ENCODE results near the gene USP34.

The USP34 gene

GRCh38 chr2:61268249-61268648, 202.6 kb downstream of the USP34 start:
- in situ Hi-C loops (cut with MboI; ENCODE audit: low sequenced_read_pairs) = no loop called here
- no peak for DNase-seq (ENCODE audit: low spot score in 2 of 2)
- Histone ChIP-seq H3K4me1 (peaks cover 9% of the 10 kb centered on the region), H3K27me3 (ENCODE audit: low read depth) (no peaks in the 10 kb centered on the region), H3K9me3 (no peaks in the 10 kb centered on the region), H3K4me3 (no peak overlapping the region), H3K36me3 (replicated peaks) (peaks cover 5% of the 10 kb centered on the region; the same call in 1 of the 2 replicates)

GRCh38 chr2:61266632-61267505, 204.0 kb downstream of the USP34 start:
- Histone ChIP-seq H3K4me1 (peaks cover 4% of the 10 kb centered on the region), H3K4me3 (no peak overlapping the region), H3K27me3 (ENCODE audit: low read depth) (no peaks in the 10 kb centered on the region), H3K36me3 (replicated peaks) (peaks cover 11% of the 10 kb centered on the region), H3K9me3 (no peaks in the 10 kb centered on the region; the same call in 1 of the 2 replicates)
- no peak for DNase-seq (ENCODE audit: low spot score in 2 of 2)
- in situ Hi-C loops (cut with MboI; ENCODE audit: low sequenced_read_pairs) = no loop called here

GRCh38 chr2:61263830-61264229, 207.1 kb downstream of the USP34 start:
- H3K9me3 ChIP-seq = no peaks in the 10 kb centered on the region; the same call in 1 of the 2 replicates
- no peak overlapping the region for H3K4me3 ChIP-seq
- peaks cover 11% of the 10 kb centered on the region for H3K36me3 ChIP-seq (replicated peaks)
- H3K27me3 ChIP-seq (ENCODE audit: low read depth) = no peaks in the 10 kb centered on the region
- in situ Hi-C loops (cut with MboI; ENCODE audit: low sequenced_read_pairs) = no loop called here
- DNase-seq (ENCODE audit: low spot score in 2 of 2) = no peak
- peaks cover 4% of the 10 kb centered on the region for H3K4me1 ChIP-seq

GRCh38 chr2:61262699-61263098, 208.2 kb downstream of the USP34 start:
- no peaks in the 10 kb centered on the region; the same call in 1 of the 2 replicates for H3K9me3 ChIP-seq
- in situ Hi-C loops (cut with MboI; ENCODE audit: low sequenced_read_pairs) = no loop called here
- peaks cover 4% of the 10 kb centered on the region for H3K4me1 ChIP-seq
- DNase-seq (ENCODE audit: low spot score in 2 of 2) = peak; percentile 25 to 86
- H3K4me3 ChIP-seq = no peak overlapping the region
- H3K27me3 ChIP-seq (ENCODE audit: low read depth) = no peaks in the 10 kb centered on the region
- H3K36me3 ChIP-seq (replicated peaks) = peaks cover 11% of the 10 kb centered on the region

- H3K36me3 ChIP-seq (replicated peaks) = peaks cover 10% of the 10 kb centered on the region
- no peak overlapping the region for H3K4me3 ChIP-seq
- H3K9me3 ChIP-seq = no peaks in the 10 kb centered on the region; the same call in 1 of the 2 replicates
- H3K27me3 ChIP-seq (ENCODE audit: low read depth) = no peaks in the 10 kb centered on the region
- H3K4me1 ChIP-seq = peaks cover 17% of the 10 kb centered on the region
- in situ Hi-C loops (cut with MboI; ENCODE audit: low sequenced_read_pairs) = no loop called here
- DNase-seq (ENCODE audit: low spot score in 2 of 2) = no peak
Measured at GRCh38 chr2:61257446-61257845, 213.4 kb downstream of the USP34 start.

- Histone ChIP-seq H3K27me3 (ENCODE audit: low read depth) (no peaks in the 10 kb centered on the region), H3K4me3 (no peak overlapping the region), H3K4me1 (peaks cover 25% of the 10 kb centered on the region), H3K9me3 (no peaks in the 10 kb centered on the region), H3K36me3 (replicated peaks) (peaks cover 6% of the 10 kb centered on the region)
- no peak for DNase-seq (ENCODE audit: low spot score in 2 of 2)
- in situ Hi-C loops (cut with MboI; ENCODE audit: low sequenced_read_pairs) = no loop called here
Measured at GRCh38 chr2:61255580-61256437, 215.1 kb downstream of the USP34 start.

GRCh38 chr2:61254536-61254935, 216.4 kb downstream of the USP34 start:
- no peaks in the 10 kb centered on the region for H3K9me3 ChIP-seq
- no peaks in the 10 kb centered on the region for H3K27me3 ChIP-seq (ENCODE audit: low read depth)
- peaks cover 25% of the 10 kb centered on the region for H3K4me1 ChIP-seq
- in situ Hi-C loops (cut with MboI; ENCODE audit: low sequenced_read_pairs) = no loop called here
- DNase-seq (ENCODE audit: low spot score in 2 of 2) = no peak
- peaks cover 6% of the 10 kb centered on the region for H3K36me3 ChIP-seq (replicated peaks)
- no peak overlapping the region for H3K4me3 ChIP-seq

- H3K9me3 ChIP-seq = no peaks in the 10 kb centered on the region
- H3K36me3 ChIP-seq (replicated peaks) = peaks cover 10% of the 10 kb centered on the region
- in situ Hi-C loops (cut with MboI; ENCODE audit: low sequenced_read_pairs) = no loop called here
- peaks cover 25% of the 10 kb centered on the region for H3K4me1 ChIP-seq
- no peaks in the 10 kb centered on the region for H3K27me3 ChIP-seq (ENCODE audit: low read depth)
- H3K4me3 ChIP-seq = no peak overlapping the region
- no peak for DNase-seq (ENCODE audit: low spot score in 2 of 2)
Measured at GRCh38 chr2:61253136-61253535, 217.8 kb downstream of the USP34 start.

GRCh38 chr2:61252031-61252430, 218.9 kb downstream of the USP34 start:
- Histone ChIP-seq H3K4me3 (no peak overlapping the region), H3K4me1 (peaks cover 25% of the 10 kb centered on the region), H3K27me3 (ENCODE audit: low read depth) (no peaks in the 10 kb centered on the region), H3K36me3 (replicated peaks) (peaks cover 10% of the 10 kb centered on the region), H3K9me3 (no peaks in the 10 kb centered on the region)
- in situ Hi-C loops (cut with MboI; ENCODE audit: low sequenced_read_pairs) = no loop called here
- peak; percentile 24 to 94 for DNase-seq (ENCODE audit: low spot score in 2 of 2)

GRCh38 chr2:61249521-61250071, 221.3 kb downstream of the USP34 start:
- in situ Hi-C loops (cut with MboI; ENCODE audit: low sequenced_read_pairs) = no loop called here
- H3K27me3 ChIP-seq (ENCODE audit: low read depth) = no peaks in the 10 kb centered on the region

GRCh38 chr2:61247204-61247812, 223.6 kb downstream of the USP34 start:
- Histone ChIP-seq H3K4me3 (no peak overlapping the region), H3K9me3 (no peaks in the 10 kb centered on the region), H3K4me1 (peaks cover 13% of the 10 kb centered on the region), H3K27me3 (ENCODE audit: low read depth) (no peaks in the 10 kb centered on the region), H3K36me3 (replicated peaks) (peaks cover 4% of the 10 kb centered on the region)
- in situ Hi-C loops (cut with MboI; ENCODE audit: low sequenced_read_pairs) = no loop called here
- no peak for DNase-seq (ENCODE audit: low spot score in 2 of 2)

More at GRCh38 chr2:61249521-61250071, 221.3 kb downstream of the USP34 start:
- H3K9me3 ChIP-seq = no peaks in the 10 kb centered on the region
- H3K36me3 ChIP-seq (replicated peaks) = peaks cover 4% of the 10 kb centered on the region
- H3K4me3 ChIP-seq = no peak overlapping the region
- DNase-seq (ENCODE audit: low spot score in 2 of 2) = no peak
- H3K4me1 ChIP-seq = peaks cover 17% of the 10 kb centered on the region

- in situ Hi-C loops (cut with MboI; ENCODE audit: low sequenced_read_pairs) = no loop called here
- no peak overlapping the region for H3K4me3 ChIP-seq
- no peak for DNase-seq (ENCODE audit: low spot score in 2 of 2)
- no peaks in the 10 kb centered on the region for H3K27me3 ChIP-seq (ENCODE audit: low read depth)
- peaks cover 7% of the 10 kb centered on the region for H3K36me3 ChIP-seq (replicated peaks)
- H3K4me1 ChIP-seq = peaks cover 8% of the 10 kb centered on the region
- no peaks in the 10 kb centered on the region for H3K9me3 ChIP-seq
Measured at GRCh38 chr2:61244694-61245093, 226.2 kb downstream of the USP34 start.

- Histone ChIP-seq H3K36me3 (replicated peaks) (peaks cover 4% of the 10 kb centered on the region), H3K9me3 (no peaks in the 10 kb centered on the region), H3K27me3 (ENCODE audit: low read depth) (no peaks in the 10 kb centered on the region), H3K4me1 (peaks cover 8% of the 10 kb centered on the region), H3K4me3 (no peak overlapping the region)
- DNase-seq (ENCODE audit: low spot score in 2 of 2) = no peak
- in situ Hi-C loops (cut with MboI; ENCODE audit: low sequenced_read_pairs) = no loop called here
Measured at GRCh38 chr2:61241266-61241665, 229.6 kb downstream of the USP34 start.
